Measurements from ENCODE around the gene TESPA1. TPM values are rescaled to one million over a fixed set of nuclear protein-coding genes. Genes with fewer than 3 reads are reported as not detected.

Gene TESPA1
- total RNA-seq, 1 donor from 2014 or later, result not detected

GRCh38 chr12:54983536-54984101, 943 bp downstream of the TESPA1 start:
- Histone ChIP-seq H3K36me3 (no peaks in the 10 kb centered on the region), H2AFZ (replicated peaks) (no peak overlapping the region), H3K4me2 (no peak overlapping the region), H3K9me3 (ENCODE audit: low read depth) (no peaks in the 10 kb centered on the region), H3K4me1 (no peaks in the 10 kb centered on the region), H3K27me3 (no peaks in the 10 kb centered on the region), H3K9ac (no peak overlapping the region), H3F3A (ENCODE audit: low read depth) (no peaks in the 10 kb centered on the region), H3K27ac (no peak overlapping the region), H3K79me2 (ENCODE audit: low read depth) (no peaks in the 10 kb centered on the region), H3K4me3 (no peak overlapping the region), H4K20me1 (ENCODE audit: low read depth) (no peaks in the 10 kb centered on the region)
- Mint-ChIP-seq H3K4me3 (no peak overlapping the region), H3K36me3 (no peaks in the 10 kb centered on the region), H3K27me3 (ENCODE audit: insufficient read depth, low read depth) (no peaks in the 10 kb centered on the region), H3K4me1 (no peaks in the 10 kb centered on the region), H3K27ac (no peak overlapping the region), H3K9me3 (no peaks in the 10 kb centered on the region)
- no peak for DNase-seq (ENCODE audit: low spot score)
- TF ChIP-seq CTCF (IDR thresholded peaks at IDR 0.05), result no peak
- no peak for TF ChIP-seq EZH2phosphoT487 (IDR thresholded peaks at IDR 0.05)
- no peak for TF ChIP-seq EZH2 (IDR thresholded peaks at IDR 0.05)

- Histone ChIP-seq H3K27me3 (no peaks in the 10 kb centered on the region), H3K4me2 (no peak overlapping the region), H3K9ac (no peak overlapping the region), H2AFZ (replicated peaks) (no peak overlapping the region), H3K79me2 (ENCODE audit: low read depth) (no peaks in the 10 kb centered on the region), H3F3A (ENCODE audit: low read depth) (no peaks in the 10 kb centered on the region), H4K20me1 (ENCODE audit: low read depth) (no peaks in the 10 kb centered on the region), H3K36me3 (no peaks in the 10 kb centered on the region), H3K4me3 (no peak overlapping the region), H3K27ac (no peak overlapping the region), H3K9me3 (ENCODE audit: low read depth) (no peaks in the 10 kb centered on the region), H3K4me1 (peaks cover 4% of the 10 kb centered on the region)
- Mint-ChIP-seq H3K27ac (no peak overlapping the region), H3K27me3 (ENCODE audit: insufficient read depth, low read depth) (no peaks in the 10 kb centered on the region), H3K36me3 (no peaks in the 10 kb centered on the region), H3K4me3 (no peak overlapping the region), H3K9me3 (no peaks in the 10 kb centered on the region), H3K4me1 (peaks cover 8% of the 10 kb centered on the region)
- DNase-seq (ENCODE audit: low spot score), result no peak
- TF ChIP-seq EZH2 (IDR thresholded peaks at IDR 0.05) (no peak), CTCF (IDR thresholded peaks at IDR 0.05) (no peak), EZH2phosphoT487 (IDR thresholded peaks at IDR 0.05) (no peak)
These were observed 2.8 kb downstream of the TESPA1 start for GRCh38 chr12:54981796-54982195.

- no peak for DNase-seq (ENCODE audit: low spot score)
- no peaks in the 10 kb centered on the region for H3K36me3 Mint-ChIP-seq
These were observed 4.2 kb downstream of the TESPA1 start for GRCh38 chr12:54980341-54980740.

More at GRCh38 chr12:54980341-54980740, 4.2 kb downstream of the TESPA1 start:
- Histone ChIP-seq H3K79me2 (ENCODE audit: low read depth) (no peaks in the 10 kb centered on the region), H3K4me1 (peaks cover 16% of the 10 kb centered on the region), H2AFZ (replicated peaks) (no peak overlapping the region), H3K27ac (no peak overlapping the region), H4K20me1 (ENCODE audit: low read depth) (no peaks in the 10 kb centered on the region), H3K9me3 (ENCODE audit: low read depth) (no peaks in the 10 kb centered on the region), H3K36me3 (no peaks in the 10 kb centered on the region), H3K4me2 (no peak overlapping the region), H3F3A (ENCODE audit: low read depth) (no peaks in the 10 kb centered on the region), H3K9ac (no peak overlapping the region), H3K27me3 (no peaks in the 10 kb centered on the region), H3K4me3 (no peak overlapping the region)
- no peak for TF ChIP-seq EZH2 (IDR thresholded peaks at IDR 0.05)
- no peak for TF ChIP-seq CTCF (IDR thresholded peaks at IDR 0.05)
- TF ChIP-seq EZH2phosphoT487 (IDR thresholded peaks at IDR 0.05), result no peak
- Mint-ChIP-seq H3K27ac (no peak overlapping the region), H3K4me3 (no peak overlapping the region), H3K4me1 (peaks cover 20% of the 10 kb centered on the region), H3K9me3 (no peaks in the 10 kb centered on the region), H3K27me3 (ENCODE audit: insufficient read depth, low read depth) (no peaks in the 10 kb centered on the region)
